Measurements from ENCODE around the gene ADARB2. TPM values are rescaled to one million over a fixed set of nuclear protein-coding genes. Genes with fewer than 3 reads are reported as not detected.

The ADARB2 gene
- total RNA-seq, 1 donor from 2014 or later: 0.80 TPM

- no peaks in the 10 kb centered on the region for H3K9me3 ChIP-seq
- H3K27me3 ChIP-seq (ENCODE audit: low read depth): peaks cover 4% of the 10 kb centered on the region
- no peaks in the 10 kb centered on the region for H3K36me3 ChIP-seq
- H3K4me1 ChIP-seq: no peaks in the 10 kb centered on the region
- no peak for DNase-seq
- intact Hi-C loops (cut with DNase I): no loop called here
- no peak overlapping the region for H3K4me3 ChIP-seq
- TF ChIP-seq CTCF (IDR thresholded peaks at IDR 0.05): no peak
- ATAC-seq: no peak
- H3K27ac ChIP-seq: no peak overlapping the region
Observed at GRCh38 chr10:1598393-1599153, 138.8 kb downstream of the ADARB2 start.

DNA sequence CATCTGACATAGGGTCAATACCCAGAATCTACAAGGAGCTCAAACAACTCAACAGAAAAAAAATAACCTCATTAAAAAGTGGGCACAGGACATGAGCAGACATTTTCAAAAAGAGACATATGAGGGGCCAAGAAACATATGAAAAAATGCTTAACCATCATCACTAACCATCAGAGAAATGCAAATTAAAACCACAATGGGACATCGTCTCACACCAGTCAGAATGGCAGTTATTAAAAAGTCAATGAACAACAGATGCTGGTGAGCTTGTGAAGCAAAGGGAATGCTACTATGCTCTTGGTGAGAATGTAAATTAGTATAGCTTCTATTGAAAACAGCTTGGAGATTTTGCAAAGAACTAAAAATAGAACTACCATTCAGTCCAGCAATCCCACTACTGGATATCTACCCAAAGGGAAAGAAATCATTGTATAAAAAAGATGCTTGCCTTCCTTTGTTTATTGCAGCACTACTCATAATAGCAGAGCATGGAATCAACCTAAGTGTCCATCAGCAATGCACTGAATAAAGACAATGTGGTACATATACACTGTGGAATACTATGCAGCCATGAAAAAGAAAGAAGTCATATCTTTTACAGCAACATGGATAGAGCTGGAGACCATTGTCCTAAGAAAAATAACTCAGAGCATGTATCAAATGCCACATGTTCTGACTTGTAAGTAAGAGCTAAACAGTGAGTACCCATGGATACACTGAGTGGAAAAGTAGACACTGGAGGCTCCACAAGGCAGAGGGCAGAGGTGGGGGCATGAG is 139.8 kb downstream of the ADARB2 start:
- Histone ChIP-seq H3K27ac (no peak overlapping the region), H3K27me3 (ENCODE audit: low read depth) (peaks cover 4% of the 10 kb centered on the region), H3K36me3 (no peaks in the 10 kb centered on the region), H3K9me3 (no peaks in the 10 kb centered on the region), H3K4me3 (no peak overlapping the region), H3K4me1 (no peaks in the 10 kb centered on the region)
- intact Hi-C loops (cut with DNase I): no loop called here
- ATAC-seq (no peak), DNase-seq (no peak)
- no peak for TF ChIP-seq CTCF (IDR thresholded peaks at IDR 0.05)

GRCh38 chr10:1596482-1597099 is 140.7 kb downstream of the ADARB2 start:
- Histone ChIP-seq H3K4me1 (no peaks in the 10 kb centered on the region), H3K4me3 (no peak overlapping the region), H3K27me3 (ENCODE audit: low read depth) (peaks cover 4% of the 10 kb centered on the region), H3K36me3 (no peaks in the 10 kb centered on the region), H3K9me3 (no peaks in the 10 kb centered on the region), H3K27ac (no peak overlapping the region)
- DNase-seq: no peak
- ATAC-seq: no peak
- intact Hi-C loops (cut with DNase I): no loop called here
- no peak for TF ChIP-seq CTCF (IDR thresholded peaks at IDR 0.05)

- H3K9me3 ChIP-seq: no peaks in the 10 kb centered on the region
- DNase-seq (no peak), ATAC-seq (no peak)
- H3K27ac ChIP-seq: no peak overlapping the region
- H3K27me3 ChIP-seq (ENCODE audit: low read depth): no peaks in the 10 kb centered on the region
- no peaks in the 10 kb centered on the region for H3K36me3 ChIP-seq
- no peak for TF ChIP-seq CTCF (IDR thresholded peaks at IDR 0.05)
- no peak overlapping the region for H3K4me3 ChIP-seq
- H3K4me1 ChIP-seq: no peaks in the 10 kb centered on the region
- intact Hi-C loops (cut with DNase I): no loop called here
Observed at GRCh38 chr10:1595726-1596125, 141.6 kb downstream of the ADARB2 start.

DNA sequence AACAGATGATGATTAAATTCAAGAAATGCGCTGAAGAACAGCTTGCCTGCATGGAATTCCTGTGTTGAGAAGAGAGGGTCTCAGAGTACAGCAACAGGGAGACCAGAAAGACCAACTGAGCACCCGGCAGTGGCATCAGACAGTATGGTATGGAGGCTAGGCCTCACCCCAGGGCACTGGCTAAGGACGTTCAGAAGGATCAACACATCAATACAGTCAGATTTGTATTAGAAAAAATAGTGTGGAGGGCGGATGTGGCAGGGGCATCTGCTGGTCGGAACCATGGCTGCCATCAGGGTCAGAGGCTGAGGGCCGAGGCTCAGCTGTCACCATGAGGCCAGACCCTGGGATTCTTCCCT is 142.1 kb downstream of the ADARB2 start:
- no peaks in the 10 kb centered on the region for H3K9me3 ChIP-seq
- ATAC-seq (no peak), DNase-seq (no peak)
- no peak for TF ChIP-seq CTCF (IDR thresholded peaks at IDR 0.05)
- no peaks in the 10 kb centered on the region for H3K27me3 ChIP-seq (ENCODE audit: low read depth)
- no peaks in the 10 kb centered on the region for H3K36me3 ChIP-seq
- H3K4me1 ChIP-seq: no peaks in the 10 kb centered on the region
- no peak overlapping the region for H3K27ac ChIP-seq
- intact Hi-C loops (cut with DNase I): no loop called here
- no peak overlapping the region for H3K4me3 ChIP-seq
